OCI-LY1 (cell line): ENCODE measurements around the gene MIB2.

Experiments
- EZH2 ChIP-seq: fragments of 200-600 bp; sonication (generic), shearing (Covaris generic); IDR thresholded peaks from 2 replicates; pipeline ENCODE4 v1.8.0; 2017; ENCODE audit warnings: borderline replicate concordance, mixed run types, mild to moderate bottlenecking, antibody characterized with exemption, low read length, moderate library complexity, mixed read lengths
- TF ChIP-seq, protein P1 (sequence below): fragments of 200-600 bp; sonication (generic), shearing (Covaris generic); IDR thresholded peaks from 2 replicates; pipeline ENCODE4 v1.5.1; 2017; ENCODE audit warnings: mild to moderate bottlenecking, antibody characterized with exemption, low read length, moderate library complexity, mixed read lengths

DNA sequence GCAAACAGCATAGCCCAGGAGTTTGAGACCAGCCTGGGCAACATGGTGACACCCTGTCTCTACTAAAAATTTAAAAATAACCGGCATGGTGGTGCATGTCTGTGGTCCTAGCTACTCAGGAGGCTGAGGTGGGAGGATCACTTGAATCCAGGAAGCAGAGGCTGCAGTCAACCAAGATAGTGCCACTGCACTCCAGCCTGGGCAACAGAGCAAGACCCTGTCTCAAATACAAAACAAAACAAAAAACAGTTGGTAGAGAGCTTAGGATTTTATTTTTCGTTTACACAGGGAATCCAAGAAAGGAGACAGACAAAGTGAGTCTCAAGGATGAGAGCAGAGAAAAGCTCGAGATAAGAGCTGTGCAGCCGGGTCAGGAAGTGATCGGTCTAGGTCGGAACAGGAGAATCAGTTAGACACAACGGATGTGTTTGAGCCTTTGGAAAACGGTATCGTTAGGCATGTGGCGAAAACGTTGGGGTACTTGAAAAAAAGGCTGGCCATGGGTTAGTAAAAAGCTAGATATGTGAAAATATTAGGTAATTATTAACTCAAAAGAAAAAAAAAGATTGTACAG lies 1.7 kb upstream of the MIB2 start:
- no peak for TF ChIP-seq EZH2
- TF ChIP-seq, protein P1, sequence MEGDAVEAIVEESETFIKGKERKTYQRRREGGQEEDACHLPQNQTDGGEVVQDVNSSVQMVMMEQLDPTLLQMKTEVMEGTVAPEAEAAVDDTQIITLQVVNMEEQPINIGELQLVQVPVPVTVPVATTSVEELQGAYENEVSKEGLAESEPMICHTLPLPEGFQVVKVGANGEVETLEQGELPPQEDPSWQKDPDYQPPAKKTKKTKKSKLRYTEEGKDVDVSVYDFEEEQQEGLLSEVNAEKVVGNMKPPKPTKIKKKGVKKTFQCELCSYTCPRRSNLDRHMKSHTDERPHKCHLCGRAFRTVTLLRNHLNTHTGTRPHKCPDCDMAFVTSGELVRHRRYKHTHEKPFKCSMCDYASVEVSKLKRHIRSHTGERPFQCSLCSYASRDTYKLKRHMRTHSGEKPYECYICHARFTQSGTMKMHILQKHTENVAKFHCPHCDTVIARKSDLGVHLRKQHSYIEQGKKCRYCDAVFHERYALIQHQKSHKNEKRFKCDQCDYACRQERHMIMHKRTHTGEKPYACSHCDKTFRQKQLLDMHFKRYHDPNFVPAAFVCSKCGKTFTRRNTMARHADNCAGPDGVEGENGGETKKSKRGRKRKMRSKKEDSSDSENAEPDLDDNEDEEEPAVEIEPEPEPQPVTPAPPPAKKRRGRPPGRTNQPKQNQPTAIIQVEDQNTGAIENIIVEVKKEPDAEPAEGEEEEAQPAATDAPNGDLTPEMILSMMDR, result no peak
